Measurements from ENCODE around the gene PHF20.
"Not testable (repeated sequence)": the region's sequence is repeated elsewhere in the genome, so short reads cannot be mapped to it uniquely, and the experiment has no call there.

Gene PHF20

DNA sequence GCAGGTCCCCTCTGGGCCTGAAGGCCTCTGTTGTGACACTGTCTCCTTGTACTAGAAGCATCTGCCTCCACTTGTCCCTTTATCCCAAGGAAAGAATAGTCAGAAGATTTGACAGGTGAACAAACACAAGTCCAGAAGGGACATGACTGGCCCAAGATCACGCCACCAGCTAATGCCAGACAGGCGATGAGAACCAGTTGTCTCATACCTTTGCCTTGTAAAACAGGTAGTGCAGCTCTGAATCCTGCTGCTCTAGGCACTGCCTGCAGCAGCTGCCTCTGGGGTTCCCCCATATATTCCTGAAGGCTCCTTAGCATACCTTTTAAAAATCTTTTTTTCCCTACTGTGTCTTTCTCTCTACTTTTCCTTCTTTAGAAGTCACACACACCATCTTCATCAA lies 157.5 kb downstream of the PHF20 start:
- DNase-seq (ENCODE audit: low spot score), result no peak

DNA sequence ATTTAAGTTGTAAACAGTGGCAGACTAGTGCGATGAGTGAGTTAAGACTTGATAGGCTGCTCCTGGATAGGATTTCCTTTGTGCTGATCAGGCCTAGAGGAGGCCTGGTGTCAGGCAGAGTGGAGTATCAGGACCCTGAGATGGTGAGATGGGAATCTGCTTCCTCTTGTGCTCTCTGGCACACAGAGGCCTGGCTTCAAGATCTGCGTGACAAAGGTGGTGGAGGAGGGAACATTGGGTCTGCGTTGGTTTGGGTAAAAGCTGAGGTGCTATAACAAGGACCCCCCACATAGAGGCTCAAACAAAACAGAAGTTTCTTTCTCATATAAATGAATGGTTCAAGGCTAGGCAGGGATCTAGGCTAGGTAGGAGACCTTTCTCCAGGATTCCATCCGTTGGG lies 162.2 kb downstream of the PHF20 start:
- no peak for DNase-seq (ENCODE audit: low spot score)

DNA sequence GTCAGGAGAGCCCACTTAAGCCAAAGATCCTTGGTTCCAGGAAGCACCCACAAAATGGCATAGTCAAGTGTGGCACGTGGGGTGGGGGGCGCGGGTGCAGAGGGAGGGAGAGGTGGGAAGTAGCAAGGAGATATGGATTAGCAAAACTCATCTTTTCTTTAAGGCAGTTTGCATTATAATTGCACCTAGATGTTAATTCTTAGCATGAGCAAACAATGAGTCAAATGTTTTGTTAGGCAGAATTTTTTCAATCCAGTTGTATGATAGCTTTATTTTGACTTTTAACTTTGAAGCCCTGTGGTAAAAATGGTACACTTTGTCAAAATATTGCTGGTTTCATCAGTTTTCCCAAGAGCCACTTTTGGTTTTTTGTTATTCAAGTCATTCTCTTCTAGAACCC lies 167.4 kb downstream of the PHF20 start:
- DNase-seq (ENCODE audit: low spot score), result no peak

DNA sequence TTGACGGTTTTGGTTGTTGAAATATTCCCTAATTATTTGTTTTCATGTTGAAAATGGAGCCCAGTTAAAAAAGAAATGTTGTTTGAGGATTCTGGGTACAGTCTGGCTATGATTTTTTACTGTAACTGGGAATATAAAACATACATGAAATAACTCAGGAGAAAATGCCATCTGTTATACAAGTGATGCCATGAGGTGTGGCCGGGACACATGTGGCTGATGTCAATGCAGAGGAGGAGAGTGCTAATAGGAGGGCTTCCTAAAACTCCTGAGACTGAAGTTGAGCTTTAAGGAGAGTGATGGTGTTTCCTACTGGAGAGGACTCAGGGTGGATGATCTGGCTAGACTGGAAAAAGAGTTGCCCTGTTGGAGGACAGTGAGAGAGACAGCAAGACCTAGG lies 169.8 kb downstream of the PHF20 start:
- no peak for DNase-seq (ENCODE audit: low spot score)

DNA sequence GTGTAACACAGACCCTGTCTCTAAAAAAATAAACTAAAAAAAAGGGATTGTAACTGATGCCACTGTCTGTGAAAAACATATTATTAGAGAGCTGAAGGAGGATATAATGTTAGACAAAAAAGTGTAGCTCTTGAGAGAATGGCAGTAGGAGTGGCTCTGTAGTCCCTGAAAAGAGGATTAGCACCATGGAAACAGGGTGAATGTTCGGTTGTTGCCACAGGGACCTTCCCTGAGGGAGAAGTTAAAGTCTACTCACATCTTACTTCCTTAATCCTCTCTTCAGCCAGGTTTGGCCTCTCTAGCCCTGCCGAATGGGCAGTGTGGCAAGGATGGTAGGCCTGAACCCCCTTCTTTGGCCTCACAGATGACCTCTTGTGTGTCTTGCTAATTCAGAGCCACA lies 170.4 kb downstream of the PHF20 start:
- DNase-seq (ENCODE audit: low spot score), result no peak

DNA sequence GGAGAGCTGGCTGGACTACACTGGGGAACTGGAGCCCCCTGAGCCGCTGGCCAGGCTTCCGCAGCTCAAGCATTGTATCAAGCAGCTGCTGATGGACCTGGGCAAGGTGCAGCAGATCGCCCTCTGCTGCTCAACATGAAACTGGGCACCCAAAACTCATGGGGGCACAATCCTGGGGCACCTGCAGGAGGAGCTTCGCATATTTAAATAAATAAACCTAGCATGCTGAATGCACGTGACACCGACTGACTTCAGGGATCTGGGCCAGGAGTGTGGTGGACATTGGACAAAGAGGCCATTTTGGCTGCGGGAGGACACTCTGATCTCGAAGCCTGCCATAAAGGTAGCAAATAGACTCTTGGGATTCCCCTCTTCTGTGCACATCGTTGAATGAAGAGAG lies 175.7 kb downstream of the PHF20 start:
- peak; percentile 12 for DNase-seq (ENCODE audit: low spot score)

DNA sequence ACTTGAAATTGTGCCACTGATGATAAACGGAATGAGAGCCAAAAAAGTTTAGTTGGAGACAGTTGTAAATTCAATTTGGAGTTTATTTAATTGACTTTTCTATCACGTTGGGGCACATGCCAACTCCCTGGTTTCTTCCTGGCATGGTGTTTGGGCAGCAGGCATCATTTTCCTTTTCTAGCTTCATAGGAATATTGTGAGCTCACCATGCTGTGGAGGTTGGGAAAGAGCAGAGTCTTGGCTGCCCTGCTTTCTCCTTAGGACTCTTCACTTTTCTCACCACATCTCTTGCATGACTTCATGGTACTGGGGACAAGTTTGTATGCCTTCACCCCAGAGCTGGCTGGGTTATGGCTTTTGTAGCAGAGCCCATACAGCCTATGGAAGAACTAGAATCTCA lies 176.1 kb downstream of the PHF20 start:
- DNase-seq (ENCODE audit: low spot score), result no peak

DNA sequence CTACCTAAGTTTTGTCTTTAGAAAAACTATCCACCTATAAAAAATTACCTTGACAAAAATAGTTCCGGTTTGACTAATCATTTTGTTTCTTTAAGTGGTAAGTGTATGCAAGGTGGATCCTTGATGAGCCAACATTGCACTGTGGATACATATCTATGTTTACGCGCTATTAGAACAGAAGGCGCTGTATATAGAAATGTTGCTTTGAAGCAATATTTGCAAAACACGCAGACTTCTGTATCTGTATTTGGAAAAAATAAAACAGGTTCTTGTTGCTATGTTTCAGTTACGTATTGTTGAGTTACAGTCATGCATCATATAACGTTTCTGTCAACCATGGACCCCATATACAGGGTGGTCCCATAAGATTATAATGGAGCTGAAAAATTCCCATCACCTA lies 178.3 kb downstream of the PHF20 start:
- no peak for DNase-seq (ENCODE audit: low spot score)

DNA sequence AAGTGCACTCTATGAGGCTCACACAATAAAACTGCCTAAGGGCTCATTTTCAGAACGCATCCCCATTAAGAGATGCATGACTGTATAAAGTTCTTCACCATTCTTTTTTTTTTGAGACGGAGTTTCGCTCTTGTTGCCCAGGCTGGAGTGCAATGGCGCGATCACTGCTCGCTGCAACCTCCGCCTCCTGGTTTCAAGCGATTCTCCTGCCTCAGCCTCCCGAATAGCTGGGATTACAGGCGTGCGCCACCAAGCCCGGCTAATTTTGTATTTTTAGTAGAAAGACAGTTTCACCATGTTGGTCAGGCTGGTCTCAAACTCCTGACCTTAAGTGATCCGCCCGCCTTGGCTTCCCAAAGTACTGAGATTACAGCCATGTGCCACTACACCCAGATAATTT lies 180.3 kb downstream of the PHF20 start:
- not testable (repeated sequence) for DNase-seq (ENCODE audit: low spot score)

DNA sequence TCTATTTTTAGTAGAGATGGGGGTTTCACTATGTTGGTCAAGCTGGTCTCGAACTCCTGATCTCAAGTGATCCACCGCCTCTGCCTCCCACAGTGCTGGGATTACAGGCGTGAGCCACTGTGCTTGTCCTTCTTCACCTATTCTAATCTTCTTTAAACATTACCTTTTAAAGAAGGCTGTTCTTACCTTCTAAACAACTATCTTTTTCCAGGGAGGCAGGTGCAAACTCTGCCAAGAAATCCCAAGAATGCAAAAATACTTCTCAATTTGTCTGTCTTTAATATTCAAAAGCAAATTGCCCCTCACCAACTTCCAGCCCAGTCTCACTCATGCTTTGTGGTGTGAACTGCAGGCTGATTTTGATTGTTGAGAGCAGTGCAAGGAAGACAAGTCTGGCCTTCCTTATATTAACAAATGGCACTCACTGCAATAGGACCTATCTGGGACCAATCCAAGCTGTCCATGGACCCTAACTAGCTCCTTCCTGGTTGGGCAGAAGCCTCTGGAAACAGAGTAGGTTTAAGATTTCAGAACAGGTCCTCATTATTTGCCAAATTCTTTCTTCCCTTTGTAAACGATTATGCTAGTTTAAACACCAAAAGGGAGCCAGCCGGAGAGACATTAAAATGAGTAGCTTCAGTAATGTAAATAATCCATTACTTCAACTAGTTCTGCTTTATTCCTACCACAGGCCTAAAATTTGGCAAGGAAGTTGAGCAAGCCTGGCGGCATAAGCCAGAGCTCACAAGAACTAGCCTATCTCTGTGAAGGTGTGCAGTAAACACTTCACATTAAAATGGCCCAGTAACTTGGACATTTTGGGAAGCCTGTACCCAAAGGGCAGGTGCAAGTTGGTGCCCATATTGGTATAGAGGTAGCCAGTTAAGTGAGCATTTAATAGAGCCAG lies 180.9 kb downstream of the PHF20 start:
- no peak for DNase-seq (ENCODE audit: low spot score)

DNA sequence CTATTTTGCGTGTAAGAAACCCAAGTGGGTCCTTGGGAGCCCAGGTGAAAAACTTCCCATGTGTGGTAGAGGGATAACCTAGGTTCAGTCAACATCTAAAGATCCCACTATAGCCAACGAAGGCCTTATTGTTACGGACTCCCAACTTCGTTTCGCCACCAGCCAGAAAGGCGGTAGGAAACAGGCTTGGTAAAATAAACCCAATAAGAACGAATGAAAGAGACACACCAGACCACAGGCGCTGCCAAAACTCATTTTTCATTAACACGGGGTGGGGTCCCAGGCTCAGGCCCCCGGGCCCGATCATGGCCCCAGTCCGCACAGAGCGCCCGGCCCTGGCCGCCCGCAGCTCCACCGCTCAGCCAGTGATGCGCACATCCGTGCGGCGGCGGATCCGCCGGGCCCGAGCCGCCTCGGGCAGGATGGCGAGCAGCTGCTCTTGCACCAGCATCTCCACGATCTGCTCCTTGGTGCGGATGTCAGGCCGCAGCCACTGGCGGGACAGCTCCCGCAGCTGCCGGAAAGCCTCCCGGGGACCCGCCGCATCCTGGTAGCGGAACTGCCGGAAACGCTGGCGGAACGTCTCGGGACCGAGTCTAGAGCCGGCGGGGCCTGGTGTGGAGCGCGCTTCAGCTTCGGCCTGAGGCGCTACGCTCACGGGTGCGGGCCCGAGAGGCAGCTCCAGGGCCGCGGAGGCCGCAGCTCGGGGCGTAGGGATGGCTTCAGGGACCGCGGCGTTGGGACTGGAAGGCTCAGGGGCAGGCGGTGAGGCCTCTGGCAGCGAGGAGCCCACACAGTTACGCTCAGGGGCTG lies 181.8 kb downstream of the PHF20 start:
- peak; percentile 63 for DNase-seq (ENCODE audit: low spot score)

DNA sequence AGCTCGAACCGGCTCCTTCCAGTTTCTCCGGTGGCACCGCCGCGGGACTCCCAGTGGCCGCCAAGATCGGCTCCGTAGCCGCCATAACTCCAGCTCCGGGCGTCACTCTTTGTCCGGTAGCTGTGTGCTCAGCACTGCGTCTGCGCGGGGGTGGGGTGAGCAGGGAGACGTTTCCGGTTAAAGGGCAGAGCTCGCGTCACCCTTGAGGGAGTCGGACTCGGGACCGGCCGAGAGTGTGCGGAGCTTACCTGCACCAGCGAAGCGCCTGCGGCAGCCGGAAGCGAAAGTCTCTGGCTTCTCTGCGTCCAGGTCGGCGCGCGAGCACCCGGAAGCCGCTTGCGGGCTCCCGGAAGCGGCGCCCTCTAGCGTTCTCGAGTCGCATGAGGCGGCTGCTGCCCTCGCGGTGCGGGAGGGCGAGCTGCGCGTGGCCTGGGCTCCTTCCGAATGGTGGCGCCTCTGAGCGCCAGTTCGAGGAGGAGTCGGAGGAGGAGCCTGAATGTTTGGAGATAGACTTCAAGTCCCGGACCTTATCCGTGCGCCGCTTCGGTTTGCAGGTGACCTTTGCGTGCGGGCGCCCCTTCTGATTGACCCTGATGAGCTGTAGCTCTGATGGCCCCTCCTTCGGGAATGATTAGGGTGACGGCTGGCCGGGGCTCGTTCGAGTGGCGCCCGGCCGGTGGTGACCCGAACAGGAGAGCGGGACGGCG lies 182.5 kb downstream of the PHF20 start, which contains the start of gene SCAND1:
Gene SCAND1 (minus strand): TSS at position 303 of the 707 bp plus-strand sequence. CDS start 218 bp downstream, at position 85.
- DNase-seq (ENCODE audit: low spot score), result peak; percentile 97

DNA sequence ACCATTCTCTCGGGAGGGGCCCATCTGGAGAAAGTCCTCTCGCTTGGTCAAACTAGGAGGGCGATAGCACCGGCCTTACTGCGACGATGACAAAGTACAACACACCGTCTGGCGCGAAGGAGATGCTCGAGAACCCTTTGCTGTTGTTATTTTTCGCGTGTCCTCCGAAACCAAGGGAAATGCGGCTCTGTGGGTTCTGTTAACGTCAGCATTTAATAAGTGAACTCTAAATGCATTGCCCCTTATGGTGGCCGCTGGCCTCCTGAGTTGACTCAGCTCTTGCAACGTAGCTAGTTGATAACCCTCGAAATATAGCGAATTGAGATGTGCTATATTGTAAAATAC lies 183.1 kb downstream of the PHF20 start:
- DNase-seq (ENCODE audit: low spot score), result peak; percentile 23

DNA sequence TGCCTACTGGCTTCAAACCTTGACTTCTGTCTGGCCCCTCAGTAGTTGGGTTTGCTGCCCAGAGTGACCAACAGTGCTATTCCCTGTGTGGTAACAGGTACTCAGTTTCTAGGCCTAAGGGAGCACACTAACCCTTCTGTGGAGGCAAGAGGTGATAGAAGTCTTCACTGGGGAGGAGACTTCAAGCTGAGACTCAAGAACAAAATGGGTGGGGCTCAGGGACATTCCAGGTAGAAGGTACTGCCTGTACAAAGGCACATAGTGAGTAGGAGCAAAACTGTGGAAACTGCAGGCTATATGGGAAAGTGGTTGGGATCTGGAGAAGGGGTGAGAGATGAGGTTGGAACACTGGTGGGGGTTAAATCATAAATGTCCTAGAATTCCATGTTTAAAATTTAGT lies 184.8 kb downstream of the PHF20 start:
- no peak for DNase-seq (ENCODE audit: low spot score)

DNA sequence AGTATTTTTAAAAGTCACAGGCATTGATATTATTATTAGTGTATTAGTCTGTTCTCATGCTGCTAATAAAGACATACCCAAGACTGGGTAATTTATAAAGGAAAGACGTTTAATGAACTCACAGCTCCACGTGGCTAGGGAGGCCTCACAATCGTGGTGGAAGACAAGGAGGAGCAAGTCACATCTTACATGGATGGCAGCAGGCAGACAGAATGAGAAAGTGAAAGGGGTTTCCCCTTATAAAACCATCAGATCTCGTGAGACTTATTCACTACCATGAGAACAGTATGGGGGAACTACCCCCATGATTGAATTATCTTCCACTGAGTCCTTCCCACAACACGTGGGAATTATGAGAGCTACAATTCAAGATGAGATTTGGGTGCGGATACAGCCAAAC lies 187.5 kb downstream of the PHF20 start:
- not testable (repeated sequence) for DNase-seq (ENCODE audit: low spot score)

DNA sequence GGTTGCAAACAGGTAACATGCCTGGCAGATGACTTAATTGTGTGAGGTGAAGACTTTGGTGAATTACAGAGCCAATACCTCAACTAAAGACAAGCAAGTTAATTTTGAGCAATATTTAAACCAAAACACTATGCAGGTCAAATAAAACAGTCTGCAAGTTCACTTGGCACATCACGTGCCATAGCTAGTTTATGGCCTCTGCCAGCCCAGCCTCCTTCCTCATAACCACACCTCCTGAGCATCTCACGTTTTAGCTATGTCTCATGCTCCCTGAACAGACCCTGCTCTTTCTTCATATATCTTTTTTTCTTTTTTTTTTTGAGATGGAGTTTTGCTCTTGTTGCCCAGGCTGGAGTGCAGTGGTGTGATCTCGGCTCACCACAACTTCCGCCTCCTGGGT lies 192.1 kb downstream of the PHF20 start:
- DNase-seq (ENCODE audit: low spot score), result no peak

DNA sequence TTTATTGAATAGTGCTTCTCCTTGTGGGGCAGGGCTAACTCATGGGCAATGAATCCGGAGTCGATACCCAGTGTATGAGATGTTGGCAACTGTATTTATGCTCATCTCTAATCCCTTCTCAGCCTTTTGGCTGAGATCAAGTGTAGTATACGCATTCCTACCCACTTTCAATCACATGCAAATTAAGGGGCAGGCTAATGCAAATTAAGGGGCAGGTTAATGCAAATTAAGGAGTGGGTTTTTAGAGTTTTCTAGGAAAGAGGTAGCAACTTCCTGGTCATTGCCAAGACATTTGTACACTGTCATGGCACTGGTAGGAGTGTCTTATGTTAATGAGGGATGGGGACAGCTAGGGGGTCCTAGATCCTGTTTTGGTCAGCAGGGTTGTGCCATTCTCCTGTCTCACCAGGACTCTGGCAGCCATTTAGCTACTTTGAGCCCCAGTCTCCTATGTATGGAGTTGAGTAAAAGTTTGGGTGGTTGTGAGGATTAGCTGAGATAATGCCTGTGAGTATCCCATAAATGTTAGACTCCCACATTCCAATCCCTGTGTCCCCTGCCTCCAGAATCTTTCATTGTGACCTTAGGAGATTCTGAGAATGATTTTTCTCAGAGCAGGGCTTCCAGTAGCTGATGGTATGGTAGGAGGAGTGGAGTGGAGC lies 196.3 kb downstream of the PHF20 start, which contains the start of gene CNBD2:
Gene CNBD2 (plus strand): TSS at position 612 of the 662 bp plus-strand sequence. CDS start 173 bp downstream, outside the sequence.
- no peak for DNase-seq (ENCODE audit: low spot score)

DNA sequence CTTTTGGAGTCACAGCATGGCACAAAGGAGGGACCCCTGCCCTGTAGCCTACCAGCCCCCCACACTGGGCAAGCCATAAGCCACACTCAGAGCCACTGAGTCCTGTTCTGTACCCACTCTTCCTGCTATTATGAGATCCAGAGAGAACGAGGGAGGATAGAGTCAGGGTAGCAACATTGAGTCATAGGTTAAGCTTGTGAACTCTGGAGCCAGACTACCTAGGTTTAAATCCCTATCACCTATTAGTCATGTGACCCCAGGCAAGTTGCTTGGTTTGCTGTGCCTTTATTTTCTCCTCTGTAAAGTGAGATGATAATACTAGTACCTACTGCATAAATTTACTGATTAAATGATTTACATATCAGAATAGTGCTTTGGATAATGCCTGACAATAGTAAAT lies 197.1 kb downstream of the PHF20 start:
- DNase-seq (ENCODE audit: low spot score), result no peak

DNA sequence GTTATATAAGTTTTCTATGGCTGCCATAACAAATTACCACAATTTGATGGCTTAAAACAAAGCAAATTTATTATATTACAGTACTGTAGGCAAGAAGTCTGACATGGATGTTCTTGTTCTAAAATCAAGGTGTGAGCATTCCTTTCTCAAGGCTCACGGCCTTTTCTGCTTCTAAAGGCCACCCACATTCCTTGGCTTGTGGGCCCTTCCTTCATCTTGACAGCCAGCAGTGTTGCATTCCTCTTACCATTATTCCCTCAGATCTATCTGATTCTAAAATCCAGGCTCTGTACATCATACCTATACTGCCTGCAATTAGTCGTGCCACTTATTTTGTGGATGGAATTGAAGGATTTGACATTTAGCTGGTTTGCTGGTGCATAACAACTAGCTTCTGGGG lies 200.2 kb downstream of the PHF20 start:
- DNase-seq (ENCODE audit: low spot score), result no peak

DNA sequence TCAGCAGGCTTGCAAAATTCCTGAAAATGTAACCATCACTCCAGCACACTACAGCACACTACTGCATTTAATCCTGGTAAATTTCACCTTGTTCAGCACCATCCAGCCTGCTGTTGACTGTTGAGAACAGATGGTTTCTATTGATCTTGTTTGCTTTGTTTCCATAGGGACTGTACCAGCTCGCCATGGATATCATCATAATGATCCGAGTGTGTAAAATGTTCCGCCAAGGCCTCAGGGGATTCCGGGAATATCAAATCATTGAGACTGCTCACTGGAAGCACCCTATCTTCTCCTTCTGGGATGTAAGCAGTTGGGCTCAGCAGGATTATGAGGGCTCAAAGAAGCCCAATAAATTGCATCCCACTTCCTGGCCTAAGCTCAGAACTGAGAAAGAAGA lies 200.6 kb downstream of the PHF20 start:
- no peak for DNase-seq (ENCODE audit: low spot score)

DNA sequence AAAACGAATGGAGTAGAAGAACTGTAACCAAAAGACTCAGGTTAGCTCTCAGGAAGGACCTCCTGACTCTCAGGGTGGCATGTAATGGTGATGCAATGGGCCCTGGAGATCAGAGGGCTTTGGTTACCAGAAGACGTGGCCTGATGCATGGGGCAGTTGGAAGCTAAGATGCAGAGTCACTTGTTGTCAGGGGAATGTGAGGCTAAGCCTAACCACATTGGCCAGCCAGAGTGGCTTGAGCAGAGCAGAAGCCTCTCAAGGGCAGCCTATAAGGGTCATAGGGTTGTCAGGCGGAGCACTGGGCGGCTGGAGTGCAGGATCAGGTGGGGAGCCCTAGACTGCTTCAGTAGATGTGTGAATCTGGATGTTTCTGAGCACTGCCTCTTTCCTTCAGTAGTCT lies 202.4 kb downstream of the PHF20 start:
- DNase-seq (ENCODE audit: low spot score), result no peak
